Activated gamma-delta T cell (primary cell): Measurements from ENCODE around the gene AGAP1.

ENCODE experiments used
- DNase-seq: peaks from one replicate; lab custom pipeline; 2025; lab: John Stamatoyannopoulos, UW

AGAP1 gene

GRCh38 chr2:235870515-235870914, 376.7 kb downstream of the AGAP1 start:
- no peak for DNase-seq

GRCh38 chr2:235876099-235876679, 382.3 kb downstream of the AGAP1 start:
- no peak for DNase-seq

GRCh38 chr2:235877275-235877802, 383.5 kb downstream of the AGAP1 start:
- DNase-seq = no peak

- no peak for DNase-seq
Observed at GRCh38 chr2:235879116-235879515, 385.3 kb downstream of the AGAP1 start.

GRCh38 chr2:235883675-235884074, 389.8 kb downstream of the AGAP1 start:
- DNase-seq = no peak

GRCh38 chr2:235889302-235889630, 395.4 kb downstream of the AGAP1 start:
- no peak for DNase-seq

GRCh38 chr2:235893129-235893698, 399.4 kb downstream of the AGAP1 start:
- no peak for DNase-seq

- DNase-seq = no peak
Observed at GRCh38 chr2:235894839-235895238, 401.0 kb downstream of the AGAP1 start.

- DNase-seq = no peak
Observed at GRCh38 chr2:235896061-235896460, 402.2 kb downstream of the AGAP1 start.

GRCh38 chr2:235897992-235898391, 404.1 kb downstream of the AGAP1 start:
- no peak for DNase-seq

- DNase-seq = no peak
Observed at GRCh38 chr2:235898766-235899165, 404.9 kb downstream of the AGAP1 start.

- DNase-seq = no peak
Observed at GRCh38 chr2:235900631-235901030, 406.8 kb downstream of the AGAP1 start.

GRCh38 chr2:235901243-235901642, 407.4 kb downstream of the AGAP1 start:
- no peak for DNase-seq

- DNase-seq = no peak
Observed at GRCh38 chr2:235903782-235904584, 410.1 kb downstream of the AGAP1 start.

- no peak for DNase-seq
Observed at GRCh38 chr2:235904585-235904931, 410.7 kb downstream of the AGAP1 start.

GRCh38 chr2:235908826-235909225, 415.0 kb downstream of the AGAP1 start:
- no peak for DNase-seq

GRCh38 chr2:235909358-235909757, 415.5 kb downstream of the AGAP1 start:
- DNase-seq = no peak

- no peak for DNase-seq
Observed at GRCh38 chr2:235910067-235910466, 416.2 kb downstream of the AGAP1 start.

- no peak for DNase-seq
Observed at GRCh38 chr2:235911125-235911524, 417.3 kb downstream of the AGAP1 start.

- DNase-seq = no peak
Observed at GRCh38 chr2:235911633-235912233, 417.9 kb downstream of the AGAP1 start.

GRCh38 chr2:235914756-235915155, 420.9 kb downstream of the AGAP1 start:
- DNase-seq = no peak

GRCh38 chr2:235917506-235917905, 423.7 kb downstream of the AGAP1 start:
- DNase-seq = no peak

- no peak for DNase-seq
Observed at GRCh38 chr2:235918876-235919275, 425.0 kb downstream of the AGAP1 start.
